Endothelial cell (in vitro differentiated cells): Measurements from ENCODE around the gene TNS3. TPM values are rescaled to one million over a fixed set of nuclear protein-coding genes. Genes with fewer than 3 reads are reported as not detected.

Experiments
- DNase-seq: peaks from one replicate; pipeline ENCODE4 v3.0.0; 2021; ENCODE audit warnings: low spot score
- H3K27ac Mint-ChIP-seq: one replicate; pipeline ENCODE4 v1.8.0; 2021; ENCODE audit warnings: mixed read lengths, inconsistent platforms; ENCODE audit not compliant: unreplicated experiment
- H3K27me3 Mint-ChIP-seq: one replicate; pipeline ENCODE4 v1.8.0; 2021; ENCODE audit warnings: mild to moderate bottlenecking, moderate library complexity, mixed read lengths, inconsistent platforms; ENCODE audit not compliant: unreplicated experiment
- H3K36me3 Mint-ChIP-seq: one replicate; pipeline ENCODE4 v1.8.0; 2021; ENCODE audit warnings: mild to moderate bottlenecking, low read depth, mixed read lengths, inconsistent platforms; ENCODE audit not compliant: unreplicated experiment
- H3K4me1 Mint-ChIP-seq: one replicate; pipeline ENCODE4 v1.8.0; 2021; ENCODE audit warnings: mild to moderate bottlenecking, mixed read lengths, inconsistent platforms; ENCODE audit not compliant: unreplicated experiment
- H3K4me3 Mint-ChIP-seq: one replicate; pipeline ENCODE4 v1.8.0; 2021; ENCODE audit warnings: mild to moderate bottlenecking, mixed read lengths, inconsistent platforms; ENCODE audit not compliant: unreplicated experiment
- H3K9me3 Mint-ChIP-seq: one replicate; pipeline ENCODE4 v1.8.0; 2021; ENCODE audit warnings: mixed read lengths, inconsistent platforms; ENCODE audit not compliant: unreplicated experiment
- CTCF ChIP-seq: fragments of 200-600 bp; sonication (generic); IDR thresholded peaks from one replicate; pipeline ENCODE4 v1.5.0; 2021; ENCODE audit warnings: antibody characterized with exemption; ENCODE audit not compliant: unreplicated experiment
- total RNA-seq: library from RNA; stranded (reverse); fragmentation: NEBNext Ultra II Directional; extraction: Animal tissue kit (Norgen Biotek cat#: 25700); gene quantifications from one replicate; pipeline ENCODE4 v1.2.1, GENCODE V29; 2021; ENCODE audit not compliant: unreplicated experiment

TNS3 gene
- total RNA-seq, 1 donor from 2014 or later, result 7.5 TPM

GRCh38 chr7:47322731-47323130, 259.2 kb downstream of the TNS3 start:
- no peak for TF ChIP-seq CTCF

GRCh38 chr7:47320296-47320695, 261.6 kb downstream of the TNS3 start:
- H3K36me3 Mint-ChIP-seq, result peaks cover 9% of the 10 kb centered on the region
- H3K4me1 Mint-ChIP-seq, result peaks cover 11% of the 10 kb centered on the region
- H3K27ac Mint-ChIP-seq, result no peak overlapping the region
- H3K4me3 Mint-ChIP-seq, result no peak overlapping the region
- no peaks in the 10 kb centered on the region for H3K9me3 Mint-ChIP-seq
- TF ChIP-seq CTCF, result no peak
- no peak for DNase-seq
- peaks cover 2% of the 10 kb centered on the region for H3K27me3 Mint-ChIP-seq

More at GRCh38 chr7:47322731-47323130, 259.2 kb downstream of the TNS3 start:
- H3K4me1 Mint-ChIP-seq, result peaks cover 3% of the 10 kb centered on the region
- no peak overlapping the region for H3K4me3 Mint-ChIP-seq
- H3K27me3 Mint-ChIP-seq, result peaks cover 2% of the 10 kb centered on the region
- H3K9me3 Mint-ChIP-seq, result no peaks in the 10 kb centered on the region
- H3K36me3 Mint-ChIP-seq, result peaks cover 9% of the 10 kb centered on the region
- no peak overlapping the region for H3K27ac Mint-ChIP-seq
- DNase-seq, result no peak

GRCh38 chr7:47318395-47319182, 263.3 kb downstream of the TNS3 start:
- no peaks in the 10 kb centered on the region for H3K27me3 Mint-ChIP-seq

GRCh38 chr7:47317487-47317886, 264.4 kb downstream of the TNS3 start:
- H3K27me3 Mint-ChIP-seq, result no peaks in the 10 kb centered on the region
- H3K4me1 Mint-ChIP-seq, result peaks cover 12% of the 10 kb centered on the region
- H3K36me3 Mint-ChIP-seq, result peaks cover 9% of the 10 kb centered on the region
- H3K27ac Mint-ChIP-seq, result no peak overlapping the region
- TF ChIP-seq CTCF, result no peak
- H3K4me3 Mint-ChIP-seq, result no peak overlapping the region
- H3K9me3 Mint-ChIP-seq, result no peaks in the 10 kb centered on the region
- DNase-seq, result no peak

More at GRCh38 chr7:47318395-47319182, 263.3 kb downstream of the TNS3 start:
- no peak overlapping the region for H3K4me3 Mint-ChIP-seq
- H3K4me1 Mint-ChIP-seq, result peaks cover 12% of the 10 kb centered on the region
- no peaks in the 10 kb centered on the region for H3K9me3 Mint-ChIP-seq
- H3K36me3 Mint-ChIP-seq, result peaks cover 9% of the 10 kb centered on the region
- H3K27ac Mint-ChIP-seq, result no peak overlapping the region
- DNase-seq, result no peak
- TF ChIP-seq CTCF, result no peak
